Right lung (tissue), 5 donors: ENCODE results near the gene CADM2. TPM values are rescaled to one million over a fixed set of nuclear protein-coding genes. Genes with fewer than 3 reads are reported as not detected.
A peak's percentile ranks its signal among the peaks of the same experiment; 100 is the strongest.

Source experiments
- DNase-seq, 2 donors: peaks; one replicate each; pipeline ENCODE4 v3.0.0-alpha.2; 2013
- polyA plus RNA-seq, 5 donors: library from polyadenylated mRNA; unstranded; fragments of 120-200 nt; gene quantifications; one replicate each; pipeline versions ENCODE4 v1.2.1 to v1.2.3, GENCODE V29; 2013; ENCODE audit warnings: inconsistent platforms in 1 of 5, low replicate concordance in 1 of 5; ENCODE audit not compliant: insufficient read length in 5 of 5, insufficient read depth in 1 of 5

CADM2 gene
- polyA plus RNA-seq, 5 donors: 0.41 to 1.8 (median 1.7) TPM

DNA sequence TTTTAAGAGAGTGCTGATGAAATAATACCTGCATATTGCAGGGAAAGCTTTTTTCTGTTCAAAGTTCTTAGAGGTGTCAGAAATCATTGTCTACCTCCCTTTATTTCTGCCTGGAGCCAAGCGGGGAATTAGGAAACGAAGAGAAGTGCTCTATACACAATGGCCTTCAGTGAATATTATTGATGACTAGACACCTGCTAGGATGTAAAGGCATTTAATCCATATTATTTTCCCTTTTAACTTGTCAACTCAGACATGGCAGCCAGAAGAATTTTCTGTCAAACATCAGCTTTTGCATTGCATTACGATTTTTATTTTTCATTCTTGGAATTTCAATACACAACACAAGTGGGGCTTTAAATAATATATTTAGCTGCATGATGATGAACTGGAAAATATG lies 24.7 kb downstream of the CADM2 start:
- DNase-seq: no peak

DNA sequence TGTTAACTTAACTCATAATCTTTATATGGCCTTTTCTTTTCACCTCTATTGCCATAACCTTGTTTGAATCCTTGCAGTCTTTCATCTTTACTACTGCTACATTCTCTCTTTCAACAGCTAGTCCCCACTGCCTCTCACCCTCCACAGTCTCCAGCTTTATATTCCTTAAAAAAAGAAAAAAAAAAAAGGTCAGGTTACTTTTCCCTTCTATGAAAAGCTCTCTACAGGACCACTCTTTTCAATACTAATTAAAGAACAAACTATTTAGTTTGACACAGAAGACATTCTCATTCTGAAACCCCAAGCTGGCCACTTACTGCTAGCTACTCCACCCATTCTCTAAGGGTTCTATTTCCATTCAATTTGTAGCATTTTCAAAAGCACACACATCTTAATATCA lies 25.6 kb downstream of the CADM2 start:
- no peak for DNase-seq

DNA sequence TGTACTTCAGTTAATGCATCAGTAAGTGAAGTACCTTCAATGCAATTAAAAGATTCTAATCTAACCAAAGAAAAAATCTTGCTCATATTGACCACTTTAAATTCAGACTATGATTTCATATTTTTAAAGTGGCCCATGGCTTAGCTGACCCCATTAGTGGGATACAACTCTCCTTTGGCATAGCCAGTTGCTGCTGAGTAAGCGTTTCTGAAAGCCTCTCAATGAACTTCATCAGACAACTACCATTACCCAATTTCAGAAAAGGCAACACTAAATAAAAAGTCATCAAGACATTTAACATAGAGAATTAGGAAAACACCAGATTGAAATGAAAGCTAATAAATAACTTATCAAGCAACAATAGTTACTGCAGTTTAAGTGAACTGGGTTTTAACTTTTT lies 27.0 kb downstream of the CADM2 start:
- DNase-seq: no peak

DNA sequence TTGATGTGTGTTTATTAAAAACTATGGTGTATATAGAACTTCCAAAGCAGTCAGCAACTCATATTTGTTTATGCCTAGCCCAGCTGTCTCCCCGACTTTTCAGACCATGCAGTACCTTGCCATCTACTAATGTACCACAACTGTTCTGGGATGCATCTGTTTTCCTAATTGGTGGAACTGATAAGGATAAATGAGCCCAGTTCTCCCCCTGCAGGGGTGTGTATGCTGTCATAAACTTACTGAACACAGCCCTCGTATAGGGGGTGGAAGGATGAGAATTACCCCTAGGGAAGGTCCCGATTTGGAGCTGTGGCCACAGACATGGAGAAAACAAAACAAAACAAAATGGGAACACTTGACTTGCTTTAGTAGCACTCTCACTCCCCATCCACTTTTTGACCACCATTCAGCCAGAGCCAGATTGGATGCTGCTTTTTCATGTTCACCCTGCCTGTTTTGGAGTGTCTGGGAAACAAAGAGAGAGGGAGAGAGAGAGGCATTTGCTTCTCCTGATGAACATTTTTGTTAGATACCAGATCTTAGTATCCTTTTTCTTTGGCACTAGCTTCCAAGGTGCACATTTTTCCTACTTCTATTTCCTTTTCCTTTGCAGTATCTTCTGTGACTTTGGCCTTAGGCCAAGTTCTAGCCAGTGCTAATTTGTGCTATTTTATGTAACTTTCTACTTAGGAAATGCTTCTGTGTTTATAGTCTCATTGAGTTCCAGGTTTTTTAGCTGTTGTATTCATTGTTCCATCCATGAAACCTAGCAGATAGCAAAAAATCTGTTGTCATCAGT lies 29.1 kb downstream of the CADM2 start:
- DNase-seq: no peak

DNA sequence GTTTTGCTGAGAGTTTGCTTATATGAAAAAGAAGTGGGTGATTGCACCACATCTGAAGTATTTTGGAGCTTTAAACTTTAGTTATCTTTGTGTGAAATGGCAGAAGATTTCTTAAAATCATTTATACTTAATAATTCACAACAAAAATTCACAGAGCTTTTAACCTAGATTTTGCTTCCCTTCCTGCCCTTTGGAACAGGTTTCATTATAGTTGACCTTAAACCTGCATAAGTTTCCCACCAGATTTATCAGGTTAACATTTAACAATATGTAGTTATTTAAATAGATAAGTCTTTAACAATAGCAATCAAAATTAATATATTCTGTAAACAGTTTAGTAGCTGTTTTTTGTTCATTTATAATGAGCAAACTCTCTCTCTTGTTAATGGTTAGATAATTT lies 30.3 kb downstream of the CADM2 start:
- no peak for DNase-seq

DNA sequence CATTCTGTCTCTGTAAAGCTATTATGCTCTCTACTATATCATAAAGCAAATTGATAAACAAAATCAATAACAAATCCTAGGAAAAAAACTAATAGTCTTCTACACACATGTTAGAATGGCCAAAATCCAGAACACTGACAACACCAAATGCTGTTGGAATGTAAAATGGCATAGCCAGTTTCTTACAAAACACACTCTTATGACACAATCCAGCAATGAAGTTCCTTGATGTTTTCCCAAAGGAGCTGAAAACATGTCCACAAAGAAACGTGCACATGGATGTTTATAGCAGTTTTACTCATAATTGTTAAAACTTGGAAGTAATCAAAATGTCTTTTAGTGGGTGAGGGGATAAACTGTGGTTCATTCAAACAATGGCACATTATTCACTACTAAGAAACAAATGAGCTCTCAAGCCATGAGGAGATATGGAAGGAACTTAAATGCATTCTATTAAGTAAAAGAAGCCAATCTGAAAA lies 32.7 kb downstream of the CADM2 start:
- peak in 1 of 2 donors; percentile 66 for DNase-seq

DNA sequence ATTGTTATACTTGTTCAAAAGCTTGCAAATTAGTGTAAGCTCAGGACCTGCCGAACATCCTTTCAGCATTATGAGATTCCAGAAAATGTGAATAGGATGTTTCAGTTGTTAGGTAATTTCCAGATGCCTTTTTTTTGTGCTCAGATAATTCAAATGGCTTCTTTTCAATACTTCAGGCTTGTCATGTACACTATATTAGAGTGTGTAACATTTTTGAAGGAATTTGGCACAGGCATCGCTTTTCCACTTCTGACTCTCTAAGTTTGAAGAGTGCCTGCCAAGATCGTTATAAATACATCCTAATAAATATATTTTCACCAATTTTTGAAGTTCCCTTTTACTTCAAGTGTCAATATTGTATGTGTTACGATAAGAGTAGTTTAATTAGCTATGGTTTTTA lies 35.2 kb downstream of the CADM2 start:
- DNase-seq: no peak

DNA sequence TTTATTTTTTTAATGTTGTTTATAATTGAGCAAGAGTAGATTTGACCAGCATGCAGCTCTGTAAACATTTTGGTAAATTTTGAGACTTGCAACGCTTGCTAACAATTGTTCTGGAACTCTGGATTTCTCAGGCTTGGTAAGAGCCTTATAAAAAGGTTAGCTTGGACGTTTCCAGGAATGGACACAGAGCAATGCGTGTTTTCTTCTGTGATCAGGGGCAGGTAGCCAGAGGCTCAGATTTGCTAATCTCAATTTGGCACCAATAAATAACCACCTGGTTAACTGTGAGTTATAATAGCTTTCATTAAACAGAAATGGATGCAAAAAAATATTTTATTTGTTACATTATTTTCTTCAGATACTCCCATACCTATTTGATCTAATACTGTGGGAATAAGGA lies 39.8 kb downstream of the CADM2 start:
- no peak for DNase-seq

DNA sequence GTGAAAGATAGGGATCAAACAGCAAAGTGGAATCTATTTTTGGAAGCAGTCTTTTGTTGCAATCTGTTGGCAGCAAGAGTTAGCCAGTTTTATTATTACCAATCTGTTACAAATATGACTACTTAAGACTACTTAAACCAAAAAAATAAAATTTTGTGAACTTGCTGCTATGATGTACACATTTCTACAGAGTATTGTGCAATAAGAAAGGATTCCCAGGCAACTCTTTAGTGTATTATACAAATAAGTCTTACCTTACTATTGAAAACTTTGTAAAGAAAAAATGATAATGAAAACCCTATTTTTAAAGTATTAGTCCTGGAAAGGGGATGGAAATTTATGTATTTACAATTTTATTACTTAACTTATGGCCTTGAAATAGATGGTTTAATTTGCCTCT lies 44.7 kb downstream of the CADM2 start:
- DNase-seq: no peak

DNA sequence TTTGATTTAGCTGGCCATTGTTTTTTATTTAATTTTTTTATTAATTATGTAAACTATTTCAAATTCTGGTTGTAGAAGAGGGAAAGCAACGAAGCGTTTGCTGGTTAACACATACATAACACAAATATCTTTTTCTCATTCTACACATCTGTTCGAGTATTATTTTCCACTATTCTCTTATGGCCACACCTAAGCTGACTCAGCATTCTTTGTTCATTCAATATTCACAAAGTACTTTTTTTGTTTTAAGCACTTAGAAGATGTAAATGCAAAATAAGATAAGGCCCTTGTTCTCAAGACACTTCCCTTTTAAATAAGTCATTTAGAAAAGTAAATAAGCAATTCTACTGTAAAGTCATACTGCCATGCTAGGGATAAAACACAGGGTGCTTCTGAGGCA lies 45.4 kb downstream of the CADM2 start:
- no peak for DNase-seq

DNA sequence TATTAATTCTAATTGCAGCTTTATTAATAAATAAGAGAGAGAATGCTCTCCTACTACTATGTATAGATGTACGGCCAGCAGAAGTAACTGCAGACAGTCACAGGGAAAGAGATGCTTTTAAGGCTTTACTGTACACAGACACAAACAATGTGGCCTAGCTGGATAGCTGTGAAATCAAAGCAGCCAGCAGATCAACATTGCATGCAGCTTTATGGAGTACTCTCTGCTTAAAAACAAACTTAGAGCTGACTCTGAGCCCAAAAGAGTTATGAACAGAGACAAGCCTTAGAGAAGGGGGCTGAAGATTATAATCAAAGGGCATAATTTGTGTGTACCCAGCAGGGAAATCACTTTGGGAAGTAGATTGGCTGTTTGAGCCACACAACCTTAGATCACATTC lies 47.2 kb downstream of the CADM2 start:
- no peak for DNase-seq

DNA sequence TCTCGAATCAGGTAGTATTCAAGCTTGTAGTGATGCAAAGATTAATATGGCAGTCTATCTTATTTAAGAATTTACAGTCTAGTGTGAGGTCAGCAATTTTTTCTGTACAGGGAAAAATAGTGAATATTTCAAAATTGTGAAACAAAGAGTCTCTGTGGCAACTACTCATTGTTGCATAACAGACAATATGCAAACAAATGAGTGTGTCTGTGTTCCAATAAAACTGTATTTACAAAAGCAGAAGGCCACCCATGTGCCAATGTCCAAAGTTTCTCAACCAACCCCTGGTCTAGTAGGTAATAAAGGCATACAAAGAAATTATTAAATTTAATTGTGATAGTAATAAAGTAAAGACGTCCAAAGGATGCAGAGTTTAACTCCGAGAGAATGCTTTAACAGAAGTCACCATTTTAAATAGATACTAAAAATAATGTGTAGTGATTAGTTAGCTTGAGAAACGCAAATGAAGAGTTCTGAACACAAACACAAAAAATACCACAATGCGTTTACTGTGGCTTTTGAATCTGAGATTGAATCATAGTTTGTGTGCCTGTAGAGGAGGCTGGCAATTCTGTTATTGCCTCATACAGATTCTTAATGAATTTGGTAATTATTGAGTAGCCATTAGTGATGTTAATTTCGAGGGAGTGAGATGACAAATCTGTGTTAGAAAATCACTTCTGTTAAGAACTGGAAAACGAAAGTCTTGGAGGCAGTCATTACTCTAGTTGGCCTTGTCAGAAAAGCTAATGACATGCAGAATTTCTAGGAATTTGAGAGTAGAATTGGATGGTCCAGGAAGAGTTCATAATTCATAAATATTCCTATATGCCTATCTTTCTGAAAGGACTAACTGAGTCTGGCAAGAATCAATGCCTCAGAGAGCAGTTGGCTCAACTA lies 48.7 kb downstream of the CADM2 start:
- DNase-seq: no peak

DNA sequence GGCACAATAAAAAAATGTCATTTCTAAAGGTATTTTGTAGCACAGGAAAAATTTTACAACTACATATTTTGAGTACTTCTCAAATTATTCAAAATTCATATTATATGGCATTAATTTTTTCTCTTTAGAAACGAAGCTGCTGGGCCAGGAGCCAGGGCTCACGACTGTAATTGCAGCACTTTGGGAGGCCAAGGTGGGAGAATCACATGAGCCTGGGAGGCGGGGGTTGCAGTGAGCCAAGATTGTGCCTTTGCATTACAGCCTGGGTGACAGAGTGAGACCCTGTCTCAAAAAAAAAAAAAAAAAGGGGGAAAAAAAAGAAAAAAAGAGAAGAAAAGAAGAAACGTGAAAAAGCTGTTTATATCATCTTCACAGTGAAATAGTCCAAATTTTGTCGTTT lies 62.0 kb downstream of the CADM2 start:
- DNase-seq: no peak

DNA sequence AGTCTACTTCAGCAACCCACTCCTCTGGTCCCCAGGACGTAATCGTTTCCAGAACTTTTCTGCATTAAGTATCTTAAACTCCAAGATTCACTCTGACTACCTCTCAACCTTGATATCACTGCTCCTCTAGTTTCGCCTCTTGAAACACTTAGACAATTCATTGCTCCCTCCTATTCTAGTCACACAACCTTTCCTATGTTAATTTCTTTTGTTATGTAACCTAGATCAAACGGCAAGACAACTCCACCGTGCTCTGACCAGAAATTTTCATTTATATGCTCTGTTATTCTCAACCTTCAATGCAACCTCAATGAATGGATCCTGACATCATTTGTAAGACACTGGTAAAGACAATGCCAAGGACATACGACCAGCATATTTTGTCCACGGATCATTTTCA lies 71.3 kb downstream of the CADM2 start:
- DNase-seq: no peak

DNA sequence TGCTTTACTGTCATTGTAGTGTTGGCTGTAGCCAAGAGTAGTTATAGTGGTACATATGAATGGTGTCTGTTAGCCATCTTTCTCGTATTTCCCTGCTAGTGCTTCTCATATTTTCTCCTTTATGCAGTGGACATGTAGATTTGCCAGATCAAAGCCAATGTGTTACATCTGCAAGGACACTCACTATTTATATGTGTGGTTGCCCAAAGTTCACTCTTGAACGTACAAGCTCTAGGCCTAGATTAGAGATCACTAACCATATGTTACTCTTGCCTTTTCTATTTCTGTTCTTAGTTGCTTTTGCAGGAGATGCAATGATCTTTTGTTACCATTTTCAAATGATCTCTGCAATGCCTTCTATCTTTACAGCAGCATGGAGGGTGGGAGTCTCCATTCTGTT lies 78.4 kb downstream of the CADM2 start:
- DNase-seq: no peak

DNA sequence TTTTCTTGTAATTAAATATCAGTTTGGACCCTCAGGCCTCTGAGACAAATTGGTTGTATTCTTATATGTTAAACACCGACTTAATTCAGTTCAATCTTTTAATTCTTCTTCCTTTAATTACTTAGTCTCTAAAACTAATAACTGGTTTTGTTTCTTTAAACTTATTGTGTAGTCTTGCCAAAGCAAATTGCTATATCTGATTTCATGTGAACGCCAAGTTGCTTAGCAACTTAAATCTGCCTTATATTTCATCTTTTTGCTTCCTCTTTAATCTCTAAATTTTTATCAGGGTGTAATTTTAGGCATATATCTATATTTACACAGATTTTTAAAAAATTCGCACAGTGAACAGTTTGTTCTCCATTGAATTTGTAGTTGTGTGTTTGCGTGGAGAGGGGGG lies 82.2 kb downstream of the CADM2 start:
- DNase-seq: peak in 1 of 2 donors; percentile 16

DNA sequence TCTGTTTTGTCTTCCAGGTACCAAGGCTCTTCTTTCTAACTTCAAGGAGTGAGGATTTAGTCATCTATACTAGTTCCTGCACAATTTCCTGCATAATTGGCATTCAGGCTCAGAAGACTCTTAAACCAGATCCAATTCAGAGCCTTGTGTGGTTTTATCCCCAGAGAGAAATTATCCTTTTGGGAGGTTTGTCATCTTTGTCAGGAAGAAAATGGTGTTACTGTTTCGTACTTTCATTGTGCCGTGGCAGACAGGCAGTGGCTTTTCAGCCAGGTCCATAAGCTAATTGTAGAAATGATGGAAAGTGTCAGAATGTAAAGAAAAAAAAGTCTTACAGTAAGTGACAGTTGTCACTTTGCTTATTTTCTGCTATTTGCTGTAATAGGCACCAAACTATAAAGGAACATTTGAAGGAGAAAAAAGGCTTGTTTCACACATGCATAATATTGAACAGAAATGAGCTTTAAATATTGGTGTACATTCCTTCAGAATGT lies 82.8 kb downstream of the CADM2 start:
- no peak for DNase-seq

DNA sequence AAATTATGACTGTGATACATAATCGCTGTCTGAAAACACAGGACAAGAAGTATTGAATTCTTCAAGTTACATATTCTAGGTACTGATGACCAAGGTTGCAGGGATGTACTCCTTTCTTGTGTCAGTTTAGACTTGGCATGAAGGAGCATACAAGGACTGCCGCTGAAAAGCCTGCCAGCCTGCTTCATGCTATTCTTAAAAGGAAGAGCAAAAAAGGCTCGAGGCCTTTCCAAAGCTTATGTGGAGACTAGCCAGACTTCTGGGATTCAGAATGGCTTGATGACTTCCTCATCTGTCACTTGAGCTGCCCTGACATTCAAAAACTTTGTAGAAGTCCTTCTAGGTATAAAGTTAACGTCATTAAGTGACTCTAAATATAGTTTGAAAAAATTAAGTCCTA lies 92.0 kb downstream of the CADM2 start:
- DNase-seq: no peak

DNA sequence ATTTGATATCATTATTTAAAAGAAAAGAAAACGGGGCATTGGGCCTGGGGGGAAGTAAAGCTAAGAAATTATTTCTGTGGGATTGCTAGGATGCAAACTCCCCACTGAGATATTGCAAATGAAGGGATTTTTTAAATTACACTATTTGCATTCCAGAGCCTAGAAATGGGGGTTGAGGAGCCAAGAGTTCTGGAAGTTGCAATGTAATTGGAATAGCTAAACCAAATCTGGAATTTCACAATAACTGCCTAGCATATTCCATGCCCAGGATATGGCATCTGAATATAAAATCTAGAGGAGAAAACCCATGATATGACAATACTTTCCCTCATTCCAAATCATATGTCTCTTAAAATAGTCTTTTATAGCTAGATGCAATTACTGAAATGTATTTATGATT lies 93.0 kb downstream of the CADM2 start:
- DNase-seq: no peak

DNA sequence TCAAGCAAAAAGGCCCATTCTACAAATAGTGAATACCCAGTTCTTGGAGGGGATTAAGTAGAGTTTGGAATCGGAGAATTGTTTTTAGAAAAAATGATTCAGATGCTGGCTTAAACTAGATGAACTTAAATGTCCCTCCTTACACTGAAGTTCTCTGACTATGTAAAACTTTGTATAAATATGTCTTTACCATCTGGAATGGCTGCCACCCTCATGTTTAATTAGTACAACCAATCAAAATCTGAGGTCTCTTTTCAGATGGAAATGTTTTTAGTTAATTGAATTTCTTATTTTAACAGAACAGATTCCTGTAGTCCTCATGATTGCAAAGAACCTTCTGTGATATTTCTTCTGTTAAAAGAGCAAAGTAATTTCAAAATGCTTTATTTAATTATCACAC lies 94.8 kb downstream of the CADM2 start:
- no peak for DNase-seq

DNA sequence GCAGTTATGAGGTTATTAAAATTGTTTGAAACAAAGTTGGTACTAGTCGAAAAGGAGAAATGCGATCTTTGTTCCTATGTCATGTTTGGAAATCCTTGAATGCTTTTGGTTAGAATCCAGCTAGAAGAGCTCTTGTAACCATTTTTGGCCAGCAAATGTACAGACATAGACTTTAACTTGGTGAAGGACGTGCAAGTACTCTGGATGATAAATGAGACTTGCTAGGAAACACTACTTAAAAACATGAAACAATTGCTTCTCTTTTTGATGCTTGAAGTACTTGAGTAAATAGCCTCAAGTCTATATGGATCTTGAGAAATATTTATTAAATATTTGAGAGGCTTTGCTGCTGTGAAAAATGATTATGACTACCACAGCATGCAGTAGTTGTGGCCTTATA lies 95.8 kb downstream of the CADM2 start:
- DNase-seq: no peak

DNA sequence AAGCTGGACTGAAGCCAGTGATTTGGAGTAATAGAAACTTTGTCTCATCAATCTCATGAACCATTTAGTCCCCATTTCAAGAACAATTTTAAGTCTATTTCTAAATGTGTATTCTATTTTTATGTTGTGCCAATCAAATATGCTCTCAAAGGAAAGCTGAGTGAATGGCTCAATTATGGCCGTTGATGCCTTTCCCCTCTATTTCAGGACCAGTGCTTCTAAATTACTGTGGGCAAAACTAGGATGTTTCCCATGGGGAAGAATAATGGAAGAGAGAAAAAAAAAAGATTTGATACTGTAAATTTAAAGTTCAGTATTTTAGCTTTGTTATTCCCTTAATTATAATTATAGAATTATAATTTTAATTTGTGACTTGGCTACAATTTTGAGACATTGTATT lies 110.1 kb downstream of the CADM2 start:
- no peak for DNase-seq

DNA sequence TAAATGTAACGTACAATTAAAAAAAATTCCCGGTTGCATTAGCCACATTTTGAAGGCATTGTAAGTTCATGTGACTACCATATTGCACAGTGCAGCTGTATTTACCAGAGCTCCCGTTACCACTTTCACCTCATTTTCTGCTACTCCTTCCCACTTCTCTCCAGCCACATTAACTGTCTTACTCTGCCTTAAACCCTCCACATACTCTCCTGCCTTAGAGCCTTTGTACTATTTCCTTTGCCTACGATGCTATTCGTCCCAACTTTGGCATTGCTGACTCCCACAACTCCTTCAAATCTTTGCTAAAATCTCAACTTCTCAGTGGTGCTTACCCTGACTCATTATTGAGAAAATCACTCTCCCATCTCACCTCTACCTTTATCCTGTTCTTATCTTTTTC lies 115.2 kb downstream of the CADM2 start:
- DNase-seq: no peak
